Right lobe of liver (tissue), 4 donors: ENCODE results near the gene CASP10.

ENCODE experiments used
- POLR2A ChIP-seq: fragments of 450-650 bp; IDR thresholded peaks from one replicate; pipeline ENCODE4 v1.6.1; 2017; ENCODE audit warnings: antibody characterized with exemption, mild to moderate bottlenecking
- TF ChIP-seq, protein P1 (sequence below), 4 donors: fragments of 200-600 bp in 3 of 4; fragments of 450-650 bp in 1 of 4; IDR thresholded peaks; one replicate each; pipeline versions ENCODE4 v1.5.1 to v1.8.0; 2016 to 2022; ENCODE audit warnings: antibody characterized with exemption in 4 of 4, mild to moderate bottlenecking in 2 of 4
- donor health status: DM: no; HTN: no; CAD: no.
- donor health status: DM: no; HTN: no; CAD: no.
- donor health status: DM: no; HTN: yes; CAD: no.

DNA sequence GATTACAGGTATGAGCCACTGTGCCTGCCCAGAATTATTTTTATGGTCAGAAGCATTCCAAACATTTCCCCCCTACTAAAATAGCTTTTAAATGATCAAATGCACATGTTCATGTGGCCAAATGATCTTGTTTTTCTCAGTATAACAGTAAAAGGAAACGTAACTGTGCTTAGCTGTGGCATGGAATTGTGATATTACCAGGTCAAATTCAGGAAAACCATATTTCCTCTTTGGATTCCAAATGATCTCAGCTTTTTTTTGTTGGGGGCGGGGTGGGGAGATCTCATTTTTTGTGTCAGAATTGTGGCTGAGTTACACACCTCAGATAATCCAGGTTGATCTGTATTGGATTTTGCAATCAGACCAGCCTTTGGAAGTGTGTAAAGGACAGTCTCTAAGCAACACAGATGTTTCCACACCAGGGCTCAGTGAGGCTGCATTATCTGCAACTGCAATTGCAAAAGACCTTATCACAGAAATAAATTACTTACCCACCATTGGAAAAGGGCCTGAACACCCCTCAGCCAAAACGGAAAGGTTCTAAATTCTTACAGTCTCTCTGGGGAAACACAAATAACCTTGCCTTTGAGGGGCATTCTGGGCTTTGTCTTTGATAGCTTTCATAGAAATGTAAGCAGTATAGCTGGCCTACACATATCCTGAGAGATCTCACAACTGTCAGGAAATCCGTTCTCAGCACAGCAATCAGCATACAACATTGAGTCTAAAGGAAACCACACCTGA lies 8.4 kb downstream of the CASP10 start:
- TF ChIP-seq, protein P1, sequence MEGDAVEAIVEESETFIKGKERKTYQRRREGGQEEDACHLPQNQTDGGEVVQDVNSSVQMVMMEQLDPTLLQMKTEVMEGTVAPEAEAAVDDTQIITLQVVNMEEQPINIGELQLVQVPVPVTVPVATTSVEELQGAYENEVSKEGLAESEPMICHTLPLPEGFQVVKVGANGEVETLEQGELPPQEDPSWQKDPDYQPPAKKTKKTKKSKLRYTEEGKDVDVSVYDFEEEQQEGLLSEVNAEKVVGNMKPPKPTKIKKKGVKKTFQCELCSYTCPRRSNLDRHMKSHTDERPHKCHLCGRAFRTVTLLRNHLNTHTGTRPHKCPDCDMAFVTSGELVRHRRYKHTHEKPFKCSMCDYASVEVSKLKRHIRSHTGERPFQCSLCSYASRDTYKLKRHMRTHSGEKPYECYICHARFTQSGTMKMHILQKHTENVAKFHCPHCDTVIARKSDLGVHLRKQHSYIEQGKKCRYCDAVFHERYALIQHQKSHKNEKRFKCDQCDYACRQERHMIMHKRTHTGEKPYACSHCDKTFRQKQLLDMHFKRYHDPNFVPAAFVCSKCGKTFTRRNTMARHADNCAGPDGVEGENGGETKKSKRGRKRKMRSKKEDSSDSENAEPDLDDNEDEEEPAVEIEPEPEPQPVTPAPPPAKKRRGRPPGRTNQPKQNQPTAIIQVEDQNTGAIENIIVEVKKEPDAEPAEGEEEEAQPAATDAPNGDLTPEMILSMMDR (IDR thresholded peaks at IDR 0.05): no peak
- TF ChIP-seq POLR2A: no peak
